Fibroblast of gingiva (primary cell): Measurements from ENCODE around the gene ALDOB.
"Not testable (repeated sequence)": the region's sequence is repeated elsewhere in the genome, so short reads cannot be mapped to it uniquely, and the experiment has no call there.

Experiments
- DNase-seq: peaks from one replicate; pipeline ENCODE4 v3.0.0-alpha.2; 2011; ENCODE audit warnings: low read depth

ALDOB gene

GRCh38 chr9:101421653-101422065 is 13.9 kb downstream of the ALDOB start:
- no peak for DNase-seq

GRCh38 chr9:101419863-101420262 is 15.7 kb downstream of the ALDOB start:
- DNase-seq: no peak

- DNase-seq: no peak
These were observed 16.8 kb downstream of the ALDOB start for GRCh38 chr9:101418518-101419430.

- DNase-seq: no peak
These were observed 17.6 kb downstream of the ALDOB start for GRCh38 chr9:101417977-101418376.

GRCh38 chr9:101417389-101417788 is 18.2 kb downstream of the ALDOB start:
- DNase-seq: no peak

- no peak for DNase-seq
These were observed 20.0 kb downstream of the ALDOB start for GRCh38 chr9:101415578-101415977.

- DNase-seq: no peak
These were observed 20.7 kb downstream of the ALDOB start for GRCh38 chr9:101414839-101415238.

- no peak for DNase-seq
These were observed 26.5 kb downstream of the ALDOB start for GRCh38 chr9:101409079-101409477.

- no peak for DNase-seq
These were observed 27.0 kb downstream of the ALDOB start for GRCh38 chr9:101408374-101409078.

GRCh38 chr9:101403516-101404285 is 31.9 kb downstream of the ALDOB start:
- DNase-seq: no peak

GRCh38 chr9:101400120-101400519 is 35.5 kb downstream of the ALDOB start:
- DNase-seq: no peak

- no peak for DNase-seq
These were observed 36.0 kb downstream of the ALDOB start for GRCh38 chr9:101399643-101399970.

- no peak for DNase-seq
These were observed 36.5 kb downstream of the ALDOB start for GRCh38 chr9:101398930-101399642.

- DNase-seq: peak; percentile 99
These were observed 37.3 kb downstream of the ALDOB start, which contains the start of the genes MRPL50 and ZNF189 for GRCh38 chr9:101398068-101398929. Gene MRPL50 (minus strand): TSS chr9:101398618. CDS start chr9:101398592, 26 bp downstream. Gene ZNF189 (plus strand): TSS chr9:101398851. CDS start chr9:101399157, 306 bp downstream.

GRCh38 chr9:101397746-101398067 is 37.9 kb downstream of the ALDOB start:
- DNase-seq: no peak

GRCh38 chr9:101394687-101395086 is 40.9 kb downstream of the ALDOB start:
- no peak for DNase-seq

GRCh38 chr9:101393135-101393534 is 42.4 kb downstream of the ALDOB start:
- no peak for DNase-seq

GRCh38 chr9:101388507-101388993 is 47.0 kb downstream of the ALDOB start:
- no peak for DNase-seq

GRCh38 chr9:101387871-101388506 is 47.6 kb downstream of the ALDOB start:
- DNase-seq: peak; percentile 17

GRCh38 chr9:101384873-101385536 is 50.6 kb downstream of the ALDOB start, which contains the start of gene BAAT:
Gene BAAT (minus strand): TSS chr9:101385006. CDS start chr9:101371404, 13,602 bp downstream.
- not testable (repeated sequence) for DNase-seq
